SU-DHL-6 (cell line): ENCODE data around the gene ITIH5.

Source experiments
- H2AFZ ChIP-seq: fragments of 200-600 bp; sonication (generic); 2 replicates; pipeline ENCODE4 v1.6.1; 2014; ENCODE audit warnings: low read depth, mild to moderate bottlenecking, moderate library complexity, mixed read lengths, antibody characterized with exemption, low read length; ENCODE audit not compliant: severe bottlenecking
- H3F3A ChIP-seq: fragments of 200-600 bp; shearing (Covaris generic); 2 replicates; pipeline ENCODE4 v1.6.0; 2016; ENCODE audit warnings: antibody characterized with exemption, mild to moderate bottlenecking; ENCODE audit not compliant: insufficient read depth
- H3K27ac ChIP-seq: fragments of 200-600 bp; sonication (generic); 2 replicates; pipeline ENCODE4 v1.5.1; 2016; ENCODE audit warnings: low read depth, mild to moderate bottlenecking, low read length, moderate library complexity, mixed read lengths
- H3K27me3 ChIP-seq: fragments of 200-600 bp; sonication (generic), shearing (Covaris generic); 2 replicates; pipeline ENCODE4 v1.6.0; 2014; ENCODE audit warnings: mild to moderate bottlenecking, low read length
- H3K36me3 ChIP-seq: fragments of 200-600 bp; sonication (generic); 2 replicates; pipeline ENCODE4 v1.6.1; 2014; ENCODE audit warnings: mild to moderate bottlenecking, low read length, mixed read lengths
- H3K4me2 ChIP-seq: fragments of 300-600, 200-600 bp; shearing (Covaris generic), sonication (generic); 2 replicates; pipeline ENCODE4 v1.6.0; 2014; ENCODE audit warnings: low read length, low read depth, mild to moderate bottlenecking; ENCODE audit not compliant: poor library complexity, severe bottlenecking
- H3K4me3 ChIP-seq: fragments of 200-600 bp; sonication (generic); 2 replicates; pipeline ENCODE4 v1.5.1; 2014; ENCODE audit warnings: antibody characterized with exemption, low read length, mild to moderate bottlenecking, mixed read lengths; ENCODE audit not compliant: insufficient read depth, poor library complexity, severe bottlenecking
- H3K79me2 ChIP-seq: fragments of 200-600 bp; sonication (generic); 2 replicates; pipeline ENCODE4 v1.6.1; 2014; ENCODE audit warnings: mild to moderate bottlenecking, low read length, moderate library complexity; ENCODE audit not compliant: insufficient read depth
- H3K9ac ChIP-seq: fragments of 200-600 bp; sonication (generic); 2 replicates; pipeline ENCODE4 v1.7.0; 2014; ENCODE audit warnings: mild to moderate bottlenecking, low read length
- H3K9me2 ChIP-seq: fragments of 200-600 bp; sonication (generic); replicated peaks from 2 replicates; pipeline ENCODE4 v1.6.1; 2014; ENCODE audit warnings: low read length; ENCODE audit not compliant: insufficient read depth
- H3K9me3 ChIP-seq: fragments of 200-600 bp; sonication (generic); 2 replicates; pipeline ENCODE4 v1.6.1; 2014; ENCODE audit warnings: low read length, mixed read lengths; ENCODE audit not compliant: insufficient read depth
- H4K20me1 ChIP-seq: fragments of 200-600 bp; sonication (generic); 2 replicates; pipeline ENCODE4 v1.6.1; 2014; ENCODE audit warnings: low read depth, mild to moderate bottlenecking, antibody characterized with exemption, low read length, moderate library complexity, mixed read lengths
- EZH2phosphoT487 ChIP-seq: fragments of 200-600 bp; sonication (generic), shearing (Covaris generic); conservative IDR thresholded peaks from 2 replicates; pipeline ENCODE4 v1.6.1; 2018; ENCODE audit warnings: mild to moderate bottlenecking, antibody characterized with exemption, low read length, moderate library complexity, mixed read lengths
- TF ChIP-seq, protein P1 (sequence below): fragments of 200-600 bp; sonication (generic); IDR thresholded peaks from one replicate; pipeline ENCODE4 v1.5.1; 2017; ENCODE audit warnings: antibody characterized with exemption, mild to moderate bottlenecking, low read length, moderate library complexity; ENCODE audit not compliant: insufficient read depth, poor library complexity, severe bottlenecking

Gene ITIH5

DNA sequence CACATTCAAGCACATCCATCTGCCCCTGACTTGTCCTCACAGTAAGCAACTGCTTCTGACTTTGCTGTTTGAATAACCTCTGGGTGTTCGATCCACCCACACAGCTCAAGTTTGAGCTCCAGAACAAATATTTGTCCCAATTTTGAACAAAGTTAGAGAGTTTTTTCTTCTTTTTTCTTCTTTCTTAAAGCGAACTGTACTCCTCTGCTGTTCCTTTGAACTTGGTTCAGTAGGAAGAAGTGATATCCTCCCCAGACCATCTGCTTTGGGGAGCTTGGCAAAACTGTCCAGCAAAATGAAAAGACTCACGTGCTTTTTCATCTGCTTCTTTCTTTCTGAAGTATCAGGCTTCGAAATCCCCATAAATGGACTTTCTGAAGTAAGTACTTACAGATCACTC is 36.4 kb upstream of the ITIH5 start, which contains the start of gene ITIH2:
Gene ITIH2 (plus strand): TSS at position 177 of the 400 bp plus-strand sequence. CDS start 119 bp downstream, at position 296.
- Histone ChIP-seq H4K20me1 (no peaks in the 10 kb centered on the region), H3F3A (no peaks in the 10 kb centered on the region), H3K79me2 (no peaks in the 10 kb centered on the region), H3K9me3 (no peaks in the 10 kb centered on the region), H3K36me3 (no peaks in the 10 kb centered on the region), H3K27ac (no peak within 1 kb of the TSS), H3K9ac (no peak within 1 kb of the TSS), H2AFZ (no peak within 1 kb of the TSS), H3K4me2 (no peak within 1 kb of the TSS), H3K9me2 (no peaks in the 10 kb centered on the region), H3K27me3 (no peaks in the 10 kb centered on the region), H3K4me3 (no peak within 1 kb of the TSS)
- TF ChIP-seq, protein P1, sequence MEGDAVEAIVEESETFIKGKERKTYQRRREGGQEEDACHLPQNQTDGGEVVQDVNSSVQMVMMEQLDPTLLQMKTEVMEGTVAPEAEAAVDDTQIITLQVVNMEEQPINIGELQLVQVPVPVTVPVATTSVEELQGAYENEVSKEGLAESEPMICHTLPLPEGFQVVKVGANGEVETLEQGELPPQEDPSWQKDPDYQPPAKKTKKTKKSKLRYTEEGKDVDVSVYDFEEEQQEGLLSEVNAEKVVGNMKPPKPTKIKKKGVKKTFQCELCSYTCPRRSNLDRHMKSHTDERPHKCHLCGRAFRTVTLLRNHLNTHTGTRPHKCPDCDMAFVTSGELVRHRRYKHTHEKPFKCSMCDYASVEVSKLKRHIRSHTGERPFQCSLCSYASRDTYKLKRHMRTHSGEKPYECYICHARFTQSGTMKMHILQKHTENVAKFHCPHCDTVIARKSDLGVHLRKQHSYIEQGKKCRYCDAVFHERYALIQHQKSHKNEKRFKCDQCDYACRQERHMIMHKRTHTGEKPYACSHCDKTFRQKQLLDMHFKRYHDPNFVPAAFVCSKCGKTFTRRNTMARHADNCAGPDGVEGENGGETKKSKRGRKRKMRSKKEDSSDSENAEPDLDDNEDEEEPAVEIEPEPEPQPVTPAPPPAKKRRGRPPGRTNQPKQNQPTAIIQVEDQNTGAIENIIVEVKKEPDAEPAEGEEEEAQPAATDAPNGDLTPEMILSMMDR: no peak
- TF ChIP-seq EZH2phosphoT487: no peak

DNA sequence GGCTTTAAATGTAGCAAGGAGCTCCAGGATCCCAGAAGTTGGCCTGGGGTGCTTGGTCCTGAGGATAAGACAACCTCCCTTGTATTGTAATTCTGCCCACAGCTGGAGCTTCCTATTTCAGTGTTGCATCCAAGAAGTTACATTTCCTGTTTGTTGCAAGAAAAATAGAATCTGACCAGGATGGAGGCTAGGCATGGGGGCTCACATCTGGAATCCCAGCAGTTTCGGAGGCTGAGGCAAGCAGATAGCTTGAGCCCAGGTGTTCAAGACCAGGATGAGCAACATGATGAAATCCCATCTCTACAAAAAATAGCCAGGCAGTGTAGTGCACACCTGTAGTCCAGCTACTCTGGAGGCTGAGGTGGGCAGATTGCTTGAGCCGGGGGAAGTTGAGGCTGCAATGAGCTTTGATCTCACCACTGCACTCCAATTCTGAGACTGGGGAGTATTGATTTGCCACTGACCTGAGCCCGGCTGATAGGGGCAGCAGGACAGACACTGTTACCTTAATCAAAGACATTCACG is 35.6 kb upstream of the ITIH5 start:
- H3K4me2 ChIP-seq: no peak overlapping the region
- no peaks in the 10 kb centered on the region for H3K27me3 ChIP-seq
- no peak overlapping the region for H3K27ac ChIP-seq
- no peaks in the 10 kb centered on the region for H3K9me2 ChIP-seq
- H3K36me3 ChIP-seq: no peaks in the 10 kb centered on the region
- no peak overlapping the region for H3K4me3 ChIP-seq
- TF ChIP-seq, protein P1: no peak
- no peak for TF ChIP-seq EZH2phosphoT487
- no peak overlapping the region for H3K9ac ChIP-seq
- no peaks in the 10 kb centered on the region for H4K20me1 ChIP-seq
- no peaks in the 10 kb centered on the region for H3K9me3 ChIP-seq
- no peaks in the 10 kb centered on the region for H3K79me2 ChIP-seq
- H2AFZ ChIP-seq: no peak overlapping the region
- H3F3A ChIP-seq: no peaks in the 10 kb centered on the region

DNA sequence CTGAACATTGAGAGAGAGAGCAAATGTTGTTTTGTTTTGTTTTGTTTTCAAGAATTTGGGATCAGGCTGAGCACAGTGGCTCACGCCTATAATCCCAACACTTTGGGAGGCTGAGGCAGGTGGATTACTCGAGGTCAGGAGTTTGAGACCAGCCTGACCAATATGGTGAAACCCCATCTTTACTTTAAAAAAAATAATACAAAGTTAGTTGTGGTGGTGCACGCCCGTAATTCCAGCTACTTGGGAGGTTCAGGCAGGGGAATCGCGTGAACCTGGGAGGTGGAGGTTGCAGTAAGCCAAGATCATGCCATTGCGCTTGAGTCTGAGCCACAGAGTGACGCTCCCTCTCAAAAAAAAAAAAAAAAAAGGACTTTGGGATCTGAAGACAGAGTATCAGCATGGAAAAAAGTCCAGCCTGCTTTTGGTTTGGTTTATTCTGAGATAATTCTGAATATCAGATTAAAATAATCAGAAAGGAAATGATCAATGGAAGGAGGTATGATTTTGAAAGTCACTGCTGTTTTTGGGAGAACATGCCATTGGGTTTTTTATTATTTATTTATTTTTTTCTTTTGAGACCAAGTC is 34.5 kb upstream of the ITIH5 start:
- no peak for TF ChIP-seq EZH2phosphoT487
- TF ChIP-seq, protein P1: no peak
- H3K79me2 ChIP-seq: no peaks in the 10 kb centered on the region
- no peak overlapping the region for H3K27ac ChIP-seq
- H3K9ac ChIP-seq: no peak overlapping the region
- H3K9me2 ChIP-seq: no peaks in the 10 kb centered on the region
- H3K36me3 ChIP-seq: no peaks in the 10 kb centered on the region
- H3K4me2 ChIP-seq: no peak overlapping the region
- H3K4me3 ChIP-seq: no peak overlapping the region
- H4K20me1 ChIP-seq: no peaks in the 10 kb centered on the region
- H3K27me3 ChIP-seq: no peaks in the 10 kb centered on the region
- no peaks in the 10 kb centered on the region for H3F3A ChIP-seq
- H3K9me3 ChIP-seq: no peaks in the 10 kb centered on the region
- H2AFZ ChIP-seq: no peak overlapping the region
